PFSK-1 (cell line): ENCODE results near the gene GFI1.

ENCODE experiments used
- FOXP2 ChIP-seq: optimal IDR thresholded peaks from 2 replicates; pipeline ENCODE3; 2011; ENCODE audit warnings: borderline replicate concordance, control low read depth, inconsistent platforms; ENCODE audit not compliant: insufficient read depth; ENCODE audit errors: extremely low read length, extremely low read depth
- POLR2AphosphoS5 ChIP-seq: IDR thresholded peaks from 2 replicates; pipeline ENCODE4 v1.6.1; 2012; ENCODE audit warnings: low read depth, mild to moderate bottlenecking, control low read depth, low read length, moderate library complexity
- SIN3A ChIP-seq: IDR thresholded peaks from 2 replicates; pipeline ENCODE4 v1.6.1; 2012; ENCODE audit warnings: mild to moderate bottlenecking, low read length, moderate library complexity, borderline replicate concordance; ENCODE audit not compliant: insufficient read depth
- TAF1 ChIP-seq: IDR thresholded peaks from 2 replicates; pipeline ENCODE4 v1.6.1; 2012; ENCODE audit warnings: low read length, control low read depth, borderline replicate concordance; ENCODE audit not compliant: insufficient read depth
- TF ChIP-seq, protein P1 (sequence below), 2 experiments: IDR thresholded peaks; 2 replicates each; pipeline versions ENCODE4 v1.6.1 to v1.8.0; 2011 to 2012; ENCODE audit warnings: low read depth in 2 of 2, low read length in 2 of 2, control low read depth in 1 of 2, inconsistent platforms in 1 of 2, mild to moderate bottlenecking in 1 of 2, moderate library complexity in 1 of 2; ENCODE audit not compliant: insufficient read depth in 1 of 2

Gene GFI1

DNA sequence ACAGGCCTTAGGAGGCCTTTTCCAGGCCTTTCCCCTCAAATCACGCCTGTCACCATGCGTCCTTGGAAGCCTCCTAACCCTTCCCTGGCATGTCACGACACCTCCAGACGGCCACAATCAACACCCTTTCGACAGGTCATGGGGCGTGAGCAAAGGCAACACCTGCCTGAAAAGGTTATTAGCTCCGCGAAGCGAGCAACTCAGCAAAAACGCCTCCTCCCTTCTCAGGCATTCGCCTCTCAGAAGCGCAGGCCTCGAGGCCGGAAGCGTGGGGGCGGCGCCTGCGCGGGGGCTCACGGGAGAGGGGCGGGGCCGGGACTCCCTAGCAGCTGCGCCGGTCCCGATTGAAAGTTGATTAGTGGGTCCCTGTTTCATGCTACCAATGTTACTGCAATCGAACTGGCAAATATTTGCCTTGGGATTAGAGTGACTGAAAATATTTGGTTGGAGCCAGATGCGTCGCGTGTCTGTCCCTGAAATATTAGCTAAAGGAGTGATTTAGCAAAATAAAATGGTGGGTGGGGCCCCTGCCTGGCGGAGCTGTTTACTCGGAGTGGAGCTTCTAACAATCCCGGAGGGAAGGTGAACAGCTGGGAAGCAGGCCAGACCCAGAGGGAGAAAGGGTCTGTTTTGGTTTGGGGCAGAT lies 44.9 kb downstream of the GFI1 start:
- TF ChIP-seq SIN3A (no peak), TAF1 (no peak)

DNA sequence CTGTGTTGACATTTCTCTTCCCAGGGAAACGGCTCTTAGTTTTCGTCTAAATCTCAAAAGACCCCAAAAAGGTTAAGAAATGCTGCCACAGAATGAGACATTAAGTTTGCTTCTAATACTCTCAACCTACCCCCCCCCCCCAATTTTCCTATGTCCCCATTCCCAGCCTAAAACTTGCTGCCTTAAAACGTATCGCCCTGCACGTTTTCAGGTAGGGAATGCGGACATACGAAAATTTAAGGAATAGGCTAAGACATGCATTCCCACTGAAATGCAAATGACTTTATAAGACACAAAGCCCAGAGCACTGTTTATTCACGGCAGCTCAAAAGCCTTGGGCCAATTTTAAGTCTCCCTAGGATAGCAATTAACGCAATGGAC lies 45.4 kb downstream of the GFI1 start:
- TF ChIP-seq, protein P1, sequence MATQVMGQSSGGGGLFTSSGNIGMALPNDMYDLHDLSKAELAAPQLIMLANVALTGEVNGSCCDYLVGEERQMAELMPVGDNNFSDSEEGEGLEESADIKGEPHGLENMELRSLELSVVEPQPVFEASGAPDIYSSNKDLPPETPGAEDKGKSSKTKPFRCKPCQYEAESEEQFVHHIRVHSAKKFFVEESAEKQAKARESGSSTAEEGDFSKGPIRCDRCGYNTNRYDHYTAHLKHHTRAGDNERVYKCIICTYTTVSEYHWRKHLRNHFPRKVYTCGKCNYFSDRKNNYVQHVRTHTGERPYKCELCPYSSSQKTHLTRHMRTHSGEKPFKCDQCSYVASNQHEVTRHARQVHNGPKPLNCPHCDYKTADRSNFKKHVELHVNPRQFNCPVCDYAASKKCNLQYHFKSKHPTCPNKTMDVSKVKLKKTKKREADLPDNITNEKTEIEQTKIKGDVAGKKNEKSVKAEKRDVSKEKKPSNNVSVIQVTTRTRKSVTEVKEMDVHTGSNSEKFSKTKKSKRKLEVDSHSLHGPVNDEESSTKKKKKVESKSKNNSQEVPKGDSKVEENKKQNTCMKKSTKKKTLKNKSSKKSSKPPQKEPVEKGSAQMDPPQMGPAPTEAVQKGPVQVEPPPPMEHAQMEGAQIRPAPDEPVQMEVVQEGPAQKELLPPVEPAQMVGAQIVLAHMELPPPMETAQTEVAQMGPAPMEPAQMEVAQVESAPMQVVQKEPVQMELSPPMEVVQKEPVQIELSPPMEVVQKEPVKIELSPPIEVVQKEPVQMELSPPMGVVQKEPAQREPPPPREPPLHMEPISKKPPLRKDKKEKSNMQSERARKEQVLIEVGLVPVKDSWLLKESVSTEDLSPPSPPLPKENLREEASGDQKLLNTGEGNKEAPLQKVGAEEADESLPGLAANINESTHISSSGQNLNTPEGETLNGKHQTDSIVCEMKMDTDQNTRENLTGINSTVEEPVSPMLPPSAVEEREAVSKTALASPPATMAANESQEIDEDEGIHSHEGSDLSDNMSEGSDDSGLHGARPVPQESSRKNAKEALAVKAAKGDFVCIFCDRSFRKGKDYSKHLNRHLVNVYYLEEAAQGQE (IDR thresholded peaks at IDR 0.05; ENCODE audit: insufficient read depth in 1 of 2, low read depth in 2 of 2, low read length in 2 of 2) = no peak
- no peak for TF ChIP-seq FOXP2
- no peak for TF ChIP-seq POLR2AphosphoS5
- TF ChIP-seq SIN3A = no peak
- TF ChIP-seq TAF1 = no peak

DNA sequence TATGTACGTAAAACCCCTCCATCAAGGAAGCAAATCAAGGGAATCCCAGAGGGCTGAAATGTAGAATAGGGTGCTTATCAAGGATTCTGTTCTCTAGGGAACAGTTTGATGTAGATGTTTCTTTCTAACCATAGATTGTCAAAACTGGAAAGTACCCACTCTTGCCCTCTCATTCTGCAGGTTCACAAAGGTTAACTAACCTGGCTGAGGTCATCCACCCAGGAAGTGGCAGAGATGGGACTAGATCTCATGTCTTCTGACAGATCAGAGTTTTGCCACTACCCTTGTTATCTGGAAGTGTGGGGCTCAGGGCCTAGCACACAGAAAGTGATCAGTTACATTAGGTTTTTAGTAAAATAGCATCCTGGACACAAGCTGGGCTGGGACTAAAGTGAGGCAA lies 47.4 kb downstream of the GFI1 start:
- TF ChIP-seq FOXP2 (no peak), SIN3A (no peak), POLR2AphosphoS5 (no peak), TAF1 (no peak)
- TF ChIP-seq, protein P1 (IDR thresholded peaks at IDR 0.05; ENCODE audit: insufficient read depth in 1 of 2, low read depth in 2 of 2, low read length in 2 of 2) = no peak

DNA sequence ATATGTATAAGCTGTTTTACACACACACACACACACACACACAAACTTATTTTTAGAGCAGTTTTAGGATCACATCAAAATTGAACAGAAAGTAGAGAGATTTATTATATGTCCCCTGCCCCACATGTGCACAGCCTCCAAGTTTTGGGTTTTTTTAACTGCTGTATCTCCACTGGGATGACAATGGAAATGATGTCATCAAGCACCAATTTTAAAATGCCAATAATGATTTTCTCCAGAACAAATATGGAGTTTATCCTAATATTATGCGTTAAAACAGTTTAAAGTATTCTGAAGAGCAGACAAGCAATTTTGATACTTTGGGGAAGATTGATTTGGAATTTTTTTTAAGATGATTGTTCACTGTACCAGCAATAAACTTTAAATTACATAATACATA lies 56.7 kb downstream of the GFI1 start:
- no peak for TF ChIP-seq SIN3A
- TF ChIP-seq TAF1 = no peak
- TF ChIP-seq FOXP2 = no peak
- TF ChIP-seq, protein P1 (IDR thresholded peaks at IDR 0.05; ENCODE audit: insufficient read depth in 1 of 2, low read depth in 2 of 2, low read length in 2 of 2) = no peak
- no peak for TF ChIP-seq POLR2AphosphoS5

DNA sequence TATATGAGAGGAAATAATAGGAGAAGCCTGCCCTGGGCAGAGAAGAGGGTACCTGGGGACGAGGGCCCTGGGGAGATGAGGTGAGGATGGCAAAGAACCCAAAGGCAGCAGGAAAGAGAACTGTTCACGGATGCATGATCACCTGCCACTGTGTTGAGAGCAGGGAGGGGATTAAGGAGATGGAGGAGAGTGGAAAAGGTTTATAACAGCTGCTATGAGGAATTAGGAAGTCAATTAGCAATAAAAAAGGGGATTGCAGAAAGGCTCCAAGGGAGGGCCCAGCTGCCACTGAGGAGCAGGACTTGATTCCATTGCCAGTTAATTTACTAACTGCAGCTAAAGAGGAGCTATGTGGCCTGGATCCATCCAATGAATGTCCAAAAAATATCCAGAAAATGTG lies 61.1 kb downstream of the GFI1 start:
- TF ChIP-seq FOXP2 = no peak
- TF ChIP-seq POLR2AphosphoS5 = no peak
- TF ChIP-seq SIN3A = no peak
